ENCODE measurements around the gene PDCD11.

Gene PDCD11

DNA sequence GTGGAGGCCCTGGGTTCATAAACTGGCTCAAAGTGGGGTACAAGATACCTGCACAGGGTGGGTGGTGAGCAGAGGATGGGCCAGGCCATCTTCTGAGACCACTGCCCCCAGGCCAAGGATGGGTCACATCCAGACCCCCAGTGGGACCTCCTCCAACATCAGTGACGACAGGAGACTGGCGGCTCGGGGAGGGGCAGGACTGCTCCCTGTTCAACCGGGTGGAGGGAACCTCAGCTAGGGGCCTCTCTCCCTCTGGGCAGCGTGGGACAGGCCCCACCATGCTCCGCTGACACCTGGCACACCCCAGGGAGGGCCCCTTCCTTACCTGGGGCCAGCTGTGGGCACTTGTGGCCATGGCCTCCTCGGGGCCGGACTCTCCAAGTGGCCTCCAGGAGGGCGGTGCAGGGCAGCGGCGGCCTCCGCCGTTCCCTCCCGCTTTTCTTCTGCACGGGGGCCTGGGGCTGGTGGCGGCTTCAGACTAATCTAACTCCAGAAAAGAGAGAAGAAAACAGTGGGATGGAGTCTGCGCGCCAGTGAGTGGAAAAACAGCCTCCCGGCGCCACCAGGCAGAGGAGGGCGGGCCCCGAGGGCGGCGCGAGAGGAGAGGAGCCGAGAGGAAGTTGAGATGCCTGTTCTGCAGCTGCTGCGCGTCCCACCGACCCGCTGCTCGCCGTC, 55.5 kb downstream of the PDCD11 start, which contains the start of gene CALHM2:
CALHM2 (minus strand) TSS at position 540 of the 675 bp plus-strand sequence. CDS start 2,429 bp downstream, outside the sequence.
- DNase-seq, result peak; percentile 49

- DNase-seq, result no peak
These were observed 56.2 kb downstream of the PDCD11 start for GRCh38 chr10:103452506-103453230.

DNA sequence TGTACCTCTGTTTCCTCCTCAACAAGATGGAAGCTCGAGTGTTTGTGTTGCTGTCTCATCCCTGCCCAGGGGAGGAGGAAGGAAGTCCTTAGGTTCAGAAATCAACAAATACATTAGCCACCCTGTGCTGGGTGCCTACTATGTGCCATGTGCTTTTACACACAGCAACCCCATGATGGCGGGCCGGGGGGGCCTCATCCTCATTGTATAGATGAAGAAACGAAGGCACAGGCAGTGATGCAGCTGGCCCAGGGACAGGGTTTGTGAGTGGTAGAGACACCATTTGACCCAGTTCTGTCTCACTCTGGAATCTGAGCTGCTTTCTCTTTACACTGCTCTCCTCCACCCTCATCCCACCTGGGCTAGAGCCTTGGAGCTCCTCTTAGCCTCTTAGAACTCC, 57.6 kb downstream of the PDCD11 start:
- DNase-seq, result no peak

GRCh38 chr10:103455235-103455634, 58.8 kb downstream of the PDCD11 start:
- no peak for DNase-seq

DNA sequence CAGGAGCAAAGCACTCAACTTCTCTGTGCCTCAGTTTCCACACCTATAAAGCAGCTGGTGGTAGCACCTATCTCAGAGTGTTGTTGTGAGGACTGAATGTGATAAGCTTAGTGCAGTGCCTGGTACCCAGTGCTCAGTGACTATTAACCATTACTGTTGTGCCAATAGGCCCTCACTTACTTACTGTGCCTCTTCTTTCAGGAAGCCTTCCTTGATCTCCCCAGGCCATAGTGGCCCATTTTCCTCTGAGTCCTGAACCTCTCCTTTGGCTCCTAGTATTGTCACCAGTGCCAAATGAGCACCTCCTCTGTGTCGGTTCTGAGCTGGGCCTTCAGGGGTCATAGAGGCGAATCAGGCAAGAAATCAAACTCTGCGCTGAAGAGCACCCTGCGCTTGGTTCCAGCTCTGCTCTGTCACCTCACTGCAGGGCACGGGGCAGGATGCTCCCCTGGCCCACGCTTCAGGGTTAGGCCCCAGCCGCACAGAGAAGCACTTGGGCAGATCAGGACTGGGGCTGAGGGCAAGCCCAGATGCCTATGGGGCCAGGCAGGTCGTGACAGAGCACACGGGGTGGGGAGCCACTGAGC, 59.7 kb downstream of the PDCD11 start:
- DNase-seq, result no peak

GRCh38 chr10:103457176-103457712, 60.8 kb downstream of the PDCD11 start:
- DNase-seq, result no peak

DNA sequence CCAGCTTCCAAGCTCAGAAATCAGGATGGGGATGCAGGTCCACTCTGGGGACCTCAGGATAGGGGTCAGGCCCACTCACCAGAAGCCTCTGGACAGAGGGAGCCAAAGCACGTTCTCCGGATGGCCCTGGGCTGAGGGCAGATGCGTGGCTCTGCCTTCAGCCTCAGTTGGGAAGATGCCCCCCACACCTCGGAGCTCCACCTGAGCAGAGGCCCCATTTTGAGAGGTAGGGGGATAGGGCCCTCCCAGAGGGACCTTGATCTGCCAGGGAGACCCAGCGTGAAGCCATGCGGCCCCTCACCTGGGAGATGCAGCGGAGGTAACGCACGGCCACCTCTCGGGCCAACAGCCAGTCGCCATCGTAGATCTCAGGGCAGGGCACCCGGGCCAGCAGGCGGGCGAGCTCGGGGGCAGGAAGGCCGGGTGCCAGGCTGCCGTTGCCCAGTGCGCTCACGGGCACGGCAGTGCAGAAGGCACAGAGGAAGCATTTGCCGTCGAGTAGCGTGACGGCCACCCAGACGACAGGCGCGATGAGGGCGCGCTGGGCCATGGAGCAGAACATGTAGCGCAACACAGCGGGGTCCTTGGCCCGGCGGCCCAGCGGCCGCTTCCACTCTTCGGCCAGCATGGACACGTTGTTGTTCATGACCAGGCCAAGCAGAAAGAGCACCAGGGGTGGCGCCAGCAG, 61.6 kb downstream of the PDCD11 start:
- DNase-seq, result no peak

DNA sequence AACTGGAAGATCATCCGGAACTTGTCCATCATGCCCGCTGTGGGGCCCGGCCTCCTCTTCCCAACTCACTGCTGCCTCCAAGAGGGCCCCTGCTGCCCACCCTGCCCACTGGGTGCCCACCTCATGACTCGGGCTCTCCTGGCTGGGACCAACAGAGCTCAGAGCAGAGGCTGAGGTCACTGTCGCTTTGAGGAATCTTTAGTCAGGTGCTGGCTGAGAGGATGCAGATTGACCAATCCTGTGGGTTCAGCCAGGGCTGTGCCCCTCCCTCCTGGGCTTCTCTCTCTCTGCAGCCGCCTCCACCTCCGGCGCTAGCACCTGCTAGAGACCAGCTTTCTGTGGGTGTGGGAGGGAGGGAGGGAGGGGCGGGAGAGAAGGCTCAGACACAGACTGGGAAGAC, 62.3 kb downstream of the PDCD11 start, which contains the start of gene CALHM1:
CALHM1 (minus strand) TSS at position 181 of the 400 bp plus-strand sequence; CDS start at position 32, 149 bp downstream.
- DNase-seq, result no peak

DNA sequence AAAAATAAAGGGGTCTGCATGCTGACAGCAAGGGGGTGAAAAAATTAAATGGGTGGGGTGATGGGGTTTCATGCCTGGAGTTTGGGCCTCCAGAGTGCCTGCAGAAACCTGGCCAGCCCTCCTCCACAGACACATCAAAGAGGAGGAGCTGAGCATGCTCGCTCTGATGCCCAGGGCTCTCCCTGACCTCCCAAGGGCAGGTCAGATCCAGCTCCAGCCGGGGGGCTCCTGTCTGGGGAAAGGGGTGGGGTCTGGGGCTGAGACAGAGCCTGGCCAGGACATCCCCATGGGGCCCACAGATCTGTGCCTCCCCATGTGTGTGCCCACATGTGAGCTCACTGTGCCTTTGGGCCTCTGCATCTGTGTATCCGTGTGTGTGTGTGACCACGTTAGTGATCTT, 63.2 kb downstream of the PDCD11 start:
- no peak for DNase-seq

GRCh38 chr10:103463499-103463898, 67.1 kb downstream of the PDCD11 start:
- DNase-seq, result no peak

GRCh38 chr10:103465411-103466179, 69.2 kb downstream of the PDCD11 start:
- DNase-seq, result no peak

- DNase-seq, result no peak
These were observed 70.3 kb downstream of the PDCD11 start for GRCh38 chr10:103466734-103467133.

DNA sequence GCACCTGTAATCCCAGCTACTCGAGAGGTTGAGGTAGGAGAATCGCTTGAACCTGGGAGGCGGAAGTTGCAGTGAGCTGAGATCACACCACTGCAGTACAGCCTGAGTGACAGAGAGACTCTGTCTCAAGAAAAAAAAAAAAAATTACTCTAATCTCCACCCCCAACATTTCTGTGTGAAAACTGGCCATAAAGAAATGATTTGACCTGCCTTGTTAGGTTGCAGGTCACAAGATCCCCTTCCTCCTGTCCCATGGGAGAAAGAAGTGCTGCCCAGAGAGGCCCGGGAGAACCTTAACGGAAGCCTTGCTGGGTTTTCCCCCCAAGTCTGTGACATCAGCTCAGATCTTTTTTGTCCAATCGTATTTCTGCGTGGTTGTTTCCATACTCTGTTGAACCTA, 71.0 kb downstream of the PDCD11 start:
- no peak for DNase-seq

DNA sequence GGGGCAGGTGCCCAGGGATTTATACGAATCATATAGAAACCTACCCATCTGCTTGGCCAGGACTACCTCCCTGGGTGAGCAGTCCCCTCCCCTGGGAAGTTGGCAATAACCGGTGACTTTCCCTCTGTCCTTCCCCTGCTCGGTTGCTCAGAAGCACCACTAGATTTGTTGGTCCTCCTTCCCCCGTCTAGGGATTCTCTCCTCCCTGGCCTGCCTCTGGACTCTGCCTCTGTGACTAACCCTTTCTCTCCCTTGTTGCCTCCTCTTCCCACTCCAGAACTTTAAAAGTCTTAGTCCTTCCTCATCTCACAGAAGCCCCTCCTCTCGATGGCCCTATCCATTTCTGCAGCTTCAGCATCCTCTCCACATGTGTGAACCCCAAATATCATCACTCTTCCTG, 72.8 kb downstream of the PDCD11 start:
- no peak for DNase-seq

GRCh38 chr10:103470761-103471653, 74.6 kb downstream of the PDCD11 start:
- DNase-seq, result peak; percentile 88

DNA sequence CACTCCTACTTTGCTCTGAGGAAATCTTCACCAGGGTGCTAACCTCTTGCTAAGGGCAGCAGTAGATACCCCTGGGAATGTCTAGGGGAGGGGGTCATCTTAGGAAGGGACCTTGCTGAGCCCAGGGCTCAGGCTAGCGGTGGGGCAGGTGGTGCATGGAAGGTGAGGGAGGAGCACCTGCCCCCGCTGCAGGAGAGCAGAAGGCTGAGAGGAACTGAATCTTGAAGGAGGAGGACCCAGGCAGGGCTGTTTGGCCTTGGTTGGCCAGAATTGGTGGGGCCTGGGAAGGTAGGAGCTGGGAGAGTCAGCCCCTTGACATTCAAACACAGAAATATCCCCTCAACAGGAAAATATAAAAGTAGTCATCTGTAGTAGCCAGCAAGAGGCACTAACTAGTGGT, 75.6 kb downstream of the PDCD11 start:
- DNase-seq, result no peak

- no peak for DNase-seq
These were observed 76.8 kb downstream of the PDCD11 start for GRCh38 chr10:103473261-103473671.

- no peak for DNase-seq
These were observed 77.7 kb downstream of the PDCD11 start for GRCh38 chr10:103474077-103474476.

DNA sequence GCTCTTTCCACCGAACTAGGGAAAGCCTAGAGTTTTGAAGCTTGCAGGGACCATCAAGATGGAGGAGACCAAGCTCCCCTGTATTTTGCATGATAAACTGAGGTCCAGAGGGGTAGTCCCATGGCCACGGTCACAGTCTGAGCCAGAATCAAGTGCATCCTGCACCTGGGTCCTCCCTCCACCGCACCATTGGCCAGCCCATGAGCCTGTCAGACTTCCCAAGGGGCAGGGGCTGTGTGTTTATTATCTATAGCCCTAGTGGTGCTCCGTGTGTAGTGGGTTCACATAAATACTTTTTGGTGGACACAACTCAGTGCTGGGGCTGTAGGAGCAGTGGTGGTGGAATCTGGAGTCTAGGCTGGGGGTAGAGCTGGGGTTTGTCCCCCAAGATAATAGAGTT, 79.0 kb downstream of the PDCD11 start:
- DNase-seq, result no peak

GRCh38 chr10:103476046-103476768, 79.8 kb downstream of the PDCD11 start:
- DNase-seq, result no peak
